ENCODE measurements around the gene SMPD1.

- TF ChIP-seq, protein P1, sequence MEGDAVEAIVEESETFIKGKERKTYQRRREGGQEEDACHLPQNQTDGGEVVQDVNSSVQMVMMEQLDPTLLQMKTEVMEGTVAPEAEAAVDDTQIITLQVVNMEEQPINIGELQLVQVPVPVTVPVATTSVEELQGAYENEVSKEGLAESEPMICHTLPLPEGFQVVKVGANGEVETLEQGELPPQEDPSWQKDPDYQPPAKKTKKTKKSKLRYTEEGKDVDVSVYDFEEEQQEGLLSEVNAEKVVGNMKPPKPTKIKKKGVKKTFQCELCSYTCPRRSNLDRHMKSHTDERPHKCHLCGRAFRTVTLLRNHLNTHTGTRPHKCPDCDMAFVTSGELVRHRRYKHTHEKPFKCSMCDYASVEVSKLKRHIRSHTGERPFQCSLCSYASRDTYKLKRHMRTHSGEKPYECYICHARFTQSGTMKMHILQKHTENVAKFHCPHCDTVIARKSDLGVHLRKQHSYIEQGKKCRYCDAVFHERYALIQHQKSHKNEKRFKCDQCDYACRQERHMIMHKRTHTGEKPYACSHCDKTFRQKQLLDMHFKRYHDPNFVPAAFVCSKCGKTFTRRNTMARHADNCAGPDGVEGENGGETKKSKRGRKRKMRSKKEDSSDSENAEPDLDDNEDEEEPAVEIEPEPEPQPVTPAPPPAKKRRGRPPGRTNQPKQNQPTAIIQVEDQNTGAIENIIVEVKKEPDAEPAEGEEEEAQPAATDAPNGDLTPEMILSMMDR (IDR thresholded peaks at IDR 0.05; ENCODE audit: insufficient read depth, low read length, poor library complexity, severe bottlenecking), result no peak
- TF ChIP-seq EZH2phosphoT487 (conservative IDR thresholded peaks at IDR 0.05; ENCODE audit: low read length), result no peak
Measured at GRCh38 chr11:6414874-6415328, 24.6 kb downstream of the SMPD1 start.

Measured in SU-DHL-6 (cell line).